Activated CD4-positive, alpha-beta T cell treated with anti-CD3 and anti-CD28 coated beads, Interleukin-2, amount 50 U/mL, for 48 hours (primary cell): ENCODE results near the gene TARS3.
A peak's percentile ranks its signal among the peaks of the same experiment; 100 is the strongest.
"Not testable (repeated sequence)": the region's sequence is repeated elsewhere in the genome, so short reads cannot be mapped to it uniquely, and the experiment has no call there.

Source experiments
- DNase-seq, 2 experiments: peaks; one replicate each; pipeline ENCODE4 v3.0.0-alpha.2; 2020

TARS3 gene

GRCh38 chr15:101723874-101724674, at the start of gene TARS3:
Gene TARS3, minus strand, starts transcription at chr15:101724473. Its CDS starts 86 bp downstream, at chr15:101724387.
- DNase-seq = peak; percentile 96 to 98

- DNase-seq = peak; percentile 3 to 8
These were observed 49.3 kb upstream of the TARS3 start for GRCh38 chr15:101773496-101774100.

- no peak for DNase-seq
These were observed 48.6 kb upstream of the TARS3 start for GRCh38 chr15:101772921-101773320.

GRCh38 chr15:101767083-101767640, 42.9 kb upstream of the TARS3 start:
- DNase-seq = not testable (repeated sequence)

GRCh38 chr15:101765772-101766456, 41.6 kb upstream of the TARS3 start:
- DNase-seq = no peak

- not testable (repeated sequence) for DNase-seq
These were observed 41.0 kb upstream of the TARS3 start for GRCh38 chr15:101765340-101765671.

GRCh38 chr15:101764669-101765339, 40.5 kb upstream of the TARS3 start:
- not testable (repeated sequence) for DNase-seq

GRCh38 chr15:101746716-101747082, 22.4 kb upstream of the TARS3 start:
- DNase-seq = not testable (repeated sequence)

GRCh38 chr15:101734837-101735236, 10.6 kb upstream of the TARS3 start:
- DNase-seq = not testable (repeated sequence)

GRCh38 chr15:101733545-101733944, 9.3 kb upstream of the TARS3 start:
- no peak for DNase-seq

- no peak for DNase-seq
These were observed 8.5 kb upstream of the TARS3 start for GRCh38 chr15:101732772-101733171.

GRCh38 chr15:101731746-101732145, 7.5 kb upstream of the TARS3 start:
- no peak for DNase-seq

- DNase-seq = no peak
These were observed 2.9 kb upstream of the TARS3 start for GRCh38 chr15:101727186-101727585.

GRCh38 chr15:101725073-101725472, 800 bp upstream of the TARS3 start:
- DNase-seq = no peak

- DNase-seq = no peak
These were observed 367 bp upstream of the TARS3 start for GRCh38 chr15:101724675-101725005.

- peak; percentile 44 to 62 for DNase-seq
These were observed 951 bp downstream of the TARS3 start for GRCh38 chr15:101723171-101723873.

GRCh38 chr15:101718896-101719295, 5.4 kb downstream of the TARS3 start:
- no peak for DNase-seq

GRCh38 chr15:101712078-101712477, 12.2 kb downstream of the TARS3 start:
- no peak for DNase-seq

GRCh38 chr15:101710806-101711205, 13.5 kb downstream of the TARS3 start:
- DNase-seq = no peak

- DNase-seq = no peak
These were observed 14.8 kb downstream of the TARS3 start for GRCh38 chr15:101709466-101709865.

- DNase-seq = no peak
These were observed 16.3 kb downstream of the TARS3 start for GRCh38 chr15:101707983-101708382.

GRCh38 chr15:101702077-101702476, 22.2 kb downstream of the TARS3 start:
- no peak for DNase-seq

- DNase-seq = no peak
These were observed 26.0 kb downstream of the TARS3 start for GRCh38 chr15:101698314-101698713.
